ENCODE data around the gene NUP37.

DNA sequence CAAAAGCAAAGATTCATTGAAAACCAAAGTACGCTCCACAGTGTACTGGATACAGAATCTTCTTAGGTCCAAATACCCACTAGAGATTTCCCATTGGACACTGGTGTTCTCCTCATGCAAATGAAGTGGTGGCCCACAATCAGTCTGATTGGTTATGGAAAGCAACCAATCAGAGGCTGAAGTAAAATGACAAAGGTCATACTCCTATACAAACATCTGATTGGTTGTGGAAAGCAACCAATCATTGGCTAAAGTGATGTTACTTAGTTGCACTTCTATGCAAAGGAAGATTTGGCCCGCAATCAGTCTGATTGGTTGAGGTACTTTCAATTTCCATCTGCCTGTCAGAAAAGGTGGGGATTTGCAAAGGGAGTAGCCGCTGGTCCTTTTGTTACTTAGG, 56.8 kb downstream of the NUP37 start:
- TF ChIP-seq EZH2 (IDR thresholded peaks at IDR 0.05) (no peak), POLR2AphosphoS5 (IDR thresholded peaks at IDR 0.05; ENCODE audit: borderline replicate concordance, low read depth, low read length) (no peak), FOXP2 (optimal IDR thresholded peaks at IDR 0.05; ENCODE audit: control extremely low read depth, extremely low read length, insufficient read depth) (no peak)

All from SK-N-MC (cell line).